Dermis microvascular lymphatic vessel endothelial cell (primary cell): ENCODE measurements around the gene PTGR3. TPM values are rescaled to one million over a fixed set of nuclear protein-coding genes. Genes with fewer than 3 reads are reported as not detected.

Experiments used
- DNase-seq, 2 donors: peaks; one replicate each; pipeline versions ENCODE4 v3.0.0 to v3.0.0-alpha.2; 2010; ENCODE audit warnings: low read depth in 2 of 2
- total RNA-seq: library from RNA; depleted of rRNA; stranded (reverse); fragments of >200 nt; gene quantifications from 2 replicates; pipeline ENCODE4 v1.2.1, GENCODE V29; 2014

PTGR3 gene, protein sequence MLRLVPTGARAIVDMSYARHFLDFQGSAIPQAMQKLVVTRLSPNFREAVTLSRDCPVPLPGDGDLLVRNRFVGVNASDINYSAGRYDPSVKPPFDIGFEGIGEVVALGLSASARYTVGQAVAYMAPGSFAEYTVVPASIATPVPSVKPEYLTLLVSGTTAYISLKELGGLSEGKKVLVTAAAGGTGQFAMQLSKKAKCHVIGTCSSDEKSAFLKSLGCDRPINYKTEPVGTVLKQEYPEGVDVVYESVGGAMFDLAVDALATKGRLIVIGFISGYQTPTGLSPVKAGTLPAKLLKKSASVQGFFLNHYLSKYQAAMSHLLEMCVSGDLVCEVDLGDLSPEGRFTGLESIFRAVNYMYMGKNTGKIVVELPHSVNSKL
- total RNA-seq = 9.1 and 11.5 TPM in 2 replicates

DNA sequence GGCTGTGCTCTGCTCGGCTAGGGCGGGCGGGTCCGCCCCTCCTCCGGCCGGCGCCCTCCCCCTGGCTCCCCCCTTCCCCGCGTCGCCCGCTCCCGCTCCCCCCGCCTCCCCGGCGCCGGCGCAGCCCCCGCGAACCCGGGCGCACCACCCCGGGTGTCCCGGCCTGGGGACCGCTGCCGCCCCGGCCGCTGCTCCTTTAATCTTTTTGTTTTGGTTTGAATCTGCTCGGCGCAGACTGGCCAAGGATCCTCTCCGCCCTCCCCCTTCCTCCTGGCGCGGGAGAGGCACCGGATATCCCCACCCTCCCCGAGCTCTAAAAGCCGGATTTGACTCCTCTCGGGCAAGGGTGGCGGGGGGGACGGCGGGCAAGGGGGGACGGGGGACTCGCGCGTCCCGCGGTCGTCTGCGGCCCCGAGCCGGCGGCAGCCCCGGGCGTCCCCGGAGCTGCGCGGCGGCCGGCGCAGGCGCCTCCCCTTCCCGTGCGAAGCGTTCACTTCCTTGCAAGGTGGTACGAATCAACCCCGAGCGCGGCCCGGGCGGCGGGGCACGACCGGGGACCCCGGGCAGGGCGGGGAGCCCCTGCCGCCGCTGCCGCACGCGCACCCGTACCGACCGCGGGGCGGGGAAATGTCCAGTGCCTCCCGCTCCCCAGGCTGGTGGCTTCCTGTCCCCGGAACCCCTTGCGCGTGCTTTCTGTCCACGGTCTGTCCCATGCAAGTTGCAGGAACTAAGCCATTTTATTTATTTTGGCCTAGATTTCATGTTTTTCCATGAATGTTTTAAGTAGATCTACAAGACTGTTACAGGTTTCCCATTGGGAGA lies at the start of gene PTGR3:
Gene PTGR3, minus strand, starts transcription at position 11 of the 822 bp plus-strand sequence. CDS start 81 bp downstream, outside the sequence.
- peak; percentile 77 to 81 for DNase-seq

DNA sequence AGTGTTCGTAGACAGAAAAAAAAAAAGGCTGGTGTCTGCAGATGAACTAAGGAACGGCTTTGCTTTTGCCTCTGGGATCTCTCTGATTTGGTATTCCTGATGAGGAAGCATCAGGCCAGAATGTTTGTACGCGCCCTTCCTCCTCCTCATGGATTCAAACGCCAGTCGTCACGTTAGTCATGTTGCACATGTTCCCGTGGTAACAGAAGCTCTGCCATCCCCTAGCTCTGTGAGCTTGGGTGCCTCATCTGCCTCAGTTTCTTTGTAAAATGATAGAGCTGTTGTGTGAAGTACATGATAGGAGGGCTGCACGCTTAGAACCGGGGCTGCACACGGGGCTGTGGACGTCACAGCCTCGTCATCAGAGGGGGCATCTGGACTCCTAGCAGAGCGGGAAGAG lies 48.7 kb upstream of the PTGR3 start:
- DNase-seq = no peak

DNA sequence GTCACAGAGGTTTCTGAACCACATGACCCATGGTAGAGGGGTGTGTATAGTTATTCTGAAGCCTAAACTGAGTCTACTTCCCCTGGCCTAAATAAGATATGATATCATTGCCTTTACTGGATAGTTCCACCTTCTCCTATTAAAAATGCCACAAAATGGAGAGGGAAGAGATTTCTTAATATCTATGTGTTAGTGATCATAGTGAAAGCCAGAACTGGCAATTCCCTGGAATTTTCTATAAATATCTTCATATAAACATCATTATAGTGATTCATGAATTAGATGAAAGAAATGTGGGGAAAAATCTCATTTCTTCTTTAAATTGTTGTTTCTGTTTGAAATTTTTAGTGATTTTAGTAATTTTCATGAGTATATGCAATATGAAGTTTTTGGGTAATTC lies 47.4 kb upstream of the PTGR3 start:
- no peak for DNase-seq

DNA sequence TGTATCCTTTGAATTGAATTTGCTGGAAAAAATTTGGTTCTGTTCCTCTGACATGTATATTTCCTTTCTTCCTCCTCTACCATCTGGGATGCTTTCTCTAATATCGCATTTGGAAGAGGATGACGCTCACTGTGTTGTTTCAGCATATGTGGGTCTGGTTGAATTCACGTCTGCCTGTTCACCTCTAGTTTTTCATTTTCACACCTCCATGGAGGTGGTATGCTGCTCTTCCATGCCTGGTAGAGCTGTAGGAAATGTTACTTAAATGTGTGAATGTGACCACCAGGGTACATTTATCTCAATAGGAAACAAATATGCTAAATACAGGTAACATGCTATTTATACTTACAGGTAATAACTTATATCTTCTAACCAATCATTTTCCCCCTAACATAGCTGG lies 46.2 kb upstream of the PTGR3 start:
- DNase-seq = no peak

DNA sequence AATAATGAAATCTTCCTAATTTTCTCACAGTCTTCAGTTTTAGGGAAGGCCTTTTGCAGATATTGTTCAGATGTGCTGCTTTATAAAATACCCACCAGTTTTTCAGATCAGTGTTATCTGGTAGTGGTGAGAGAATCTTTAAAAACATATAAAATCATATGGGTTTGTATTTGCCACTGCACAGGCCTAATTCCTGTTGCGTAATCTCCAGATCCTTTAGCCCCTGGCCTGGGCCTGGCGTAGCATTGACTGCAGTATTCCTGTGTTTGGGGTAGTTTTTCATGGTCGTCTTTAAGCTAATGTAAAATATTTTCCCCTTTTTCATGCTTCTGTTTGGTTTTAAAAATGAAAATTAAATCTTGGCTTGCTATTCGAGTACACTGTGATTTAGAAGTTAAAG lies 44.8 kb upstream of the PTGR3 start:
- DNase-seq = no peak

DNA sequence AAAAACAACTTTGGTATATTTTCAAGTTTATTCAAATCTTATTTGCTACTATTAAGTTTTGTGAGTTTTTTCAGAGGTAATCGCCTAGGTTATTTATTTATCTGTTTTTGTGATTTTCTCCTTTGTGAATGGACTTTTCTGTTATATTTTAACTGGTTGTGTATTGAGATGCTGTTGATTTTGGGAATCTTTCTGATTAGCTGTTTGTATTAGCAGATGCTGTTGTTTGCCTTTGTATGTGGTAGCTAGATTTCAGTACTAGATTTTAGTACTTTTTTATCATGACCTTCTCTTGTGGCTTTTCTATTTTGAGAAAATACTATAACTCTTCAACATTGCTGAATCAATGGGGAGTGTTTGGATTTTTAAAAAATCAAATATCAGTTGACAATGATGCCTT lies 44.1 kb upstream of the PTGR3 start:
- no peak for DNase-seq

DNA sequence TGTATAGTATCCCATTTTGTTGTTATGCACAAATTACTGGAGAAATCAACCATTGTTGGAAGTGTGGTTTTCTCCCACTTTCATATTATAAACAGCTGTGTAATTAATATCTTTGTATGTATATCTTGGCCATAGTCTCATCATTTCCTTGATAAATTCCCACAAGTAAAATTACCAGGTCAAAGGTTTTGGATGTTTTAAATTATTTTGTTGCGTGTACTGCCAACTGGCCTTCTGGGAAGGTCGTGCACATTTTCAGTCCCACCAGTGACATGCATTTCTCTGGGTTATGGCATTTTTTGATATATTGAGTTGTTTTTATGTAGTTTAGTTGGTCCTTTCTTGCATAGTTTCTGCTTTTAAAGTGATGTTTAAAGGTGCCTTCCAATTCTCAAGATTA lies 43.2 kb upstream of the PTGR3 start:
- DNase-seq = peak in 1 of 2 donors; percentile 38

DNA sequence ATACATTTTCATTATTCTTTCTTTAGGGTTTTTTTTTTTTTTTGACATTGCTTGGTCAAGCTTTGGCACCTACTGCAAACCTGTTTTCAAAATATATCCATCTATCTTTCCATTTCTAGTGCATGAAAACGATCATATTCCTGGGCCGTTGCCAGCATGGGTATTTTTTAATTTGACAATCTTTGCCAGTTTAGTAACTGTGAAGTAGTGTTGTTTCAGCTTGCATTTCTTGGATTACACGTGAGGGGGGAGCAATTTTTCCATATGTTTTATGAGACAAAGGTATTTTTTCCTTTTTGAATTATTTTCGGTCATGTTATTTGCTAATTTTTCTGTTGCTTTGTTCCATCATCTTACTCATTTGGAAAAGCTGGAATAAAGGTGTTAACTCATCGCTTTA lies 42.5 kb upstream of the PTGR3 start:
- DNase-seq = peak; percentile 83 to 85

DNA sequence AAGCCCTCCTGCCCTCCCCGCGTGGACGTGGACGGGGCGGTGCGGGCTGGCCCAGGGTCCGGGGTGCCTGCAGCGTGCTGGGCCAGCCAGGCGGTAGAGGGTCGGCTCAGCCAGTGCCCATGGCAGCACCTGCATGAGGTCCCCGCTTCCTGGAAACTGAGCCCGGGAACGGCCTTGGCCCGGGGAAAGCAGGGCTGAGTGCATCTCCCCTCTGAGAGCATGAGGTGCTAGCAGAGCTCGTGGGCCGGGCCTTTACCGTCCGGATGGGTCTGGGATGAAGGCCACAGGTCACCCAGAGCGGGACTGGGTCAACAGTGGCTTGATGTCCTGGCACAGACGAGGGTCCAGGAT lies 41.5 kb upstream of the PTGR3 start:
- DNase-seq = no peak

DNA sequence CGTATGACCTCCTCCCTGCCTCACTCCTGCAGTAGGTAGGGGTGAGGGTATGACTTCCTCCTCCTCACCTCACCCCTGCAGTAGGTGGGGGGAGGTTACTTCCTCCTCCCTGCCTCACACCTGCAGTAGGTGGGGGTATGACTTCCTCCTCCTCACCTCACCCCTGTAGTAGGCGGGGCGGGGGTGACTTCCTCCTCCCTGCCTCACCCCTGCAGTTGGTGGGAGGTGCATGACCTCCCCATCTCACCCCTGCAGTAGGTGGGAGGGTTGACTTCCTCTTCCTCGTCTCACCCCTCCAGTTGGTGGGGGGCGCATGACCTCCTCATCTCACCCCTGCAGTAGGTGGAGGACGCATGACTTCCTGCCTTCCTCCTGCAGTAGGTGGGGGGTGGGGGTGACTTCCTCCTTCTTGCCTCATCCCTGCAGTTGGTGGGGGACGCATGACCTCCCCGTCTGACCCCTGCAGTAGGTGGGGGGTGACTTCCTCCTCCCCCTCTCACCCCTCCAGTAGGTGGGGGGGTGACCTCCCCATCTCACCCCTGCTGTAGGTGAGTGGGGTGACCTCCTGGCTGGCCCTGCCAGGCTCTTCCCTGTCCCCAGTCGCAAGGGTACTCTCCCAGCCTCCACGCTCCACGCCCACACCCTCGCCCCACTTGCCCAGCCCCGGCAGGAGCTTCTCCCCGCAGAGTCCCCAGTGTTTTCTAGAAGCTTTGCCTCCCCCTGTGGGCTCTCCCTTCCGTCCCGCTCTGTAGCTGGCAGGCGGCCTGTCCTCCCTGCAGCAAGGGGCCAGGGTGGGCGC lies 40.9 kb upstream of the PTGR3 start:
- DNase-seq = no peak

DNA sequence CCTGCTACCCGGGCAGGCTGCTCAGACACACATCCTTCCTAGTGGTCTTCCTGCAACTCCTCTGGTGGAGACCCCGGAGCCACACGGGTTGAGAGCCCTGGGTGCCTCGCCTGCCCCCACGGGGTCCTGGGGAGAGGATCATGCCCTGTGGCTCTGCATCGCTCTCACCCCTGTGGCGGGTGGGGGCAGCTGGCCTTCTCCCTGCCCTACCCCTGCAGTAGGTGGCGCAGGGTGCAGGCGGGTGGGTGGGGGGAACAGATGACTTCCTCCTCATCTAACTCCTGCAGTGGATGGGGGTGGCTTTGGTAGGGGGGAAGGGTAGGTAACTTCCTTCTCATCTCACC lies 40.2 kb upstream of the PTGR3 start:
- no peak for DNase-seq

DNA sequence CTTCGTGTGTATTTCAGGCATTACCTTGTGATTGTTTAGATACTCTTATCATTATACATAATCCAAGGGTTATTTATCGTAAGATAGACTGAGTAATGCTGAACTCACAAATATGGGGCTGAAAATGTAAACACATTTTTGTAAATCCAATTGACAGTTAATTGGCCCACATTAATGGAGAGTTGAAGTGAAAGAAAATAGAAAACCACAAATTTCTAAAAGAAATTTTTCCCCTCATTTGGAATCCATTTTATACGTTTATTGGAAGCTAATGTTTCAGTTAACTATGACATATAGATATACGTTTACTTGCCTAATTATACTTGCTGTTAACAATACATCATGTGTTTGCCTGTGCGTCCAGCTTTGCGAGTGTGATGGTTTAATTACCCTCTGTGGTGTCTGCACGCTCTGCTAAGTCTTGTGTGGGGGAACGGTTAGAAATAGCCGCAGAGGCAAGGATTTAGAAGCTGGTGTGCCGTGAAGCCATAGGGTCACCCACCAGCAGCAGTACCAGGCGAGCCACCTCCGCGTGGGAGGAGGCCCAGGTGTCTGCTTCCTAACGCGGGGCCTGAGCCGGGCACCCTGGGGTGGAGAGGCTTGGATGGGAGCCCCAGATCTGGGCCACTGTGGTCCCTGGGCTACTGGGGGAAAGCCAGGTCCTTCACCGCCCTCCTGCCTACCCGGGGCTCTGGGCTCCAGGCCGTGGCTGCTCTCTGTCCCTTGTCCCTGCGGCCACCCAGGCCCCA lies 39.7 kb upstream of the PTGR3 start:
- DNase-seq = no peak

DNA sequence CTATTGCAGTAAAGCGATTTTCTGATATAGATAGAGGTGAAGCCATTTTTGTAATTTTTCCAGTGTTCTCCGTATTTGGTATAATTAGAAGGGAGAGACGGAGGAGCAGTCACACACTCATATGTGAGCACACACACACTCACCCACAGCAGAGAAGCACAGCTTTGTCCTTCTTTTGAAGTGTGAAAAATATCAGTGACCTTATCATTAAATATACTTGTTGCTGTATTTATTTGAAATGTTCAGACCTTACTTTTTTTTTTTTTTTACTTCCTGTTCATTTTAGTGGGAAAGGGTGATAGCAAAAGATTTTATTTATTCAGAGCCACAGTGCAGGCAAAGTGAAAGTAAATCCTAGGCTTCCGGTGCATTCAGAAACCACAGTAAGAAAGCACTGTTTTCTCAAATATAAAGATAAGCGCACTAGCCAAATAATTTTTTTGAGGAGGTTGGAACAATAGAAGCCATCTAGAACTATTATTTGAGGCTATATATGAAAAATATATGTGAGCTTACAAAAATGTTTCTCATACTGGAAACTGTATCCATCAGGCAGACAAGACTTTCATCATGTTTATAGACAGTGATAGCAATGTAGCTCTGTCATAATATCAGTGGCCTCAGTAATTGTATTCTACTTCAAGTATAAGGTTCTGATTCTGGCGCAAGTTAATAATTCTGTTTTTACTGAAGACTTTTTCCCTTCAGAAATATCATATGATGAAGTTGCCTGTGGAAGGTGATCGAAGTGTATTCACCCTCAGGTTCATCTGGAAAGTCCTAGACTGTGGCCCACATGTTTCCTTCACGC lies 38.9 kb upstream of the PTGR3 start:
- DNase-seq = peak in 1 of 2 donors; percentile 66

DNA sequence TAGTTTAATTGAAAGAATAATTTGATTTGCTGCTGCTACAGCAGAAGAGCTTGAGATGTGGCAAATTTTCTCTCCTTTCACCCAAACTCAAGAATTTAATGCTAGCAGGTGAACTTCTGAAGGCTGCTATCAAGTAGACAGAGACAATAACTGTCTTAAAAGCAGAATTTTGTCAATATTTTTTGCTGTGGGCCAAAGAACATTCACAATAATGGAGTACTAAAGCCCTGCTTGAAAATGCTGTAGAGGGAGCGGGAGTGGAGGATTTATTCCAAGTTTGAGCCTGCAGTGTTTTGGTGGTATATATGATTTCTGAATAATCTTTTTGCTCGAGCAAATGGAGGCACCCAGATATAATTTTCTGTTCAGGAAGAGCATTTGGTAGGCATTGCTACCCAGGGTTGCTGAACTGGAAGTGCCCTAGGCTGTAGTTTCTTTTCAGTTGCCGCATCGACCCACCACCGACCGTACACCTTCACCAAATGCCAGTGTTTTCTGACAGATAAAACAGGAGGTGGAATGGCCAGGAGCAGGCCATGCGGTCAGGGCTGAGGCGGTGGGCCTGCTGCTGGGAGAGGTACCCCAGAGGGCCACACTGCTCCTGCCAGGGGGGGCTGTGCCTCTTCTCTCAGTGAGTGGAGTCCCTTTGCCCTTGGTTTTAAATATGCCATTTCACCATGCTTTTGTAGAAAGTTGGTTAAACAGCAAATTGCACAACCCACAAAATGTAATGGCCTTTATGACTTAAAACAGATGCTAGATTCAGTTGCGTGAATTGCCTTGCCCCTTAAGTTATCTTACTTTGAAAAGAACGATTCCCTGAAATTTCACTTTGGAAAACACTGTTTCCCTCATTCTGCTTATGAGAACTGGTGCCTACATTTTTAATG lies 38.0 kb upstream of the PTGR3 start:
- DNase-seq = peak in 1 of 2 donors; percentile 28

DNA sequence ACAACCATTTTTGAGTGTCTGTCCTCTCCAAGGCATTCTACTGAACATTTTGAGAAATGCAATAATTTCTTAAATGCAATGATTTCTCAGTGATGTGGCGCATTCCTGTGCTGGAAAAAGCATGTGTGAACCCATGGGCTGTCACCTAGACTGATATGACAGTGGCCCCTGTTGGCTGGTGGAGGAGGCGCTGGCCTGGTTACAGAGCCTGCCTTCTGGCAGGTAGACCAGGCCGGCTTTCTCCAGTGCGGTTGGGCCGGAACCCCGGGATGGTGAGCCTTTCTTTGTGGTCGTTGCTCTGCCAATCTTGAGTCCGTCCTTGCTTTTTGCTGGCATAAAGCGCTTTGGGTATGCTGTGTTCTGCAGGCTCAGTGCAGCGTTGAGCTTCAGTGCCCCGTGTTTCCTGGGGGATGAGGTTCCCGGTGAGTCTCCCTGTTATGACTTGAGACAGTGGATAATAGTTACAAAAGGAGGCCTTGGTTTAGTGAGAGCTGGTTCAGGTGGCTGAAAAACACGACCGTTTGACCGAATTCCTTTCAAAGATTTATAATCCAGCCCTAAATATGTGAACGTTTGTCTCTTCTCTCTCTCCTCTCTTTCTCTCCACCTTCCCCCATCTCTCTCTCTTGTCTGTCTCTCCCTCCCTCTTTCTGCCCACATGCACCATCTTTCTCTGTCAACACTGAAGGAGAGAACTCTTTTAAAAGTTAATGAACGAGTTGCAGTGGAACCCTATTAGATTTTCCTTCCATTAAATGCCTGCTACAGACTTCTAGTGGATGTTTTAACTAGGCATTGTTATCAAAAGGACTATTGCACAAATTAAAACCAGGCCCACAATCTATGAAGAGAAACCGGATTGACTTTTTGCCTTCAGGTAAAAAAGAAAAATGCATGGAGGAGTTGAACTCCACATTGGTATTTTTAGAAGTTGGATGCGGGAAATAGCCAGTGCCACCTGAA lies 35.7 kb upstream of the PTGR3 start:
- peak in 1 of 2 donors; percentile 43 for DNase-seq

DNA sequence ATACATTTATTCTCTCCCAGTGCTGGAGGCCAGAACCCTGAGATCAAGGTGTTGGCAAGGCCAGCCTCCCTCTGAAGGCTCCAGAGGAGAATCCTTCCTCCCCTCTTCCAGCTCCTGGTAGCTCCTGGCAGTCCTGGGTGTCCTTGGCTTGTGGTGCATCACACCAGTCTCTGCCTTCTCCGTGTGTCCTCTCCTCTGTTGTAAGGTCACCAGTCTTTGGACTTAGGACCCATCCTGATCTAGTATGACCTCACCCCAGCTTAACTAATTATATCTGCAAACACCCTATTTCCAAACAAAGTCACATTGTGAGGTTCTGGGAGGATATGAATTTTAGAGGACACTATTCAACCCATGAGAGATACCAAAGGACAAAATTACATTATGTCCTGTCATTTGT lies 32.8 kb upstream of the PTGR3 start:
- no peak for DNase-seq

DNA sequence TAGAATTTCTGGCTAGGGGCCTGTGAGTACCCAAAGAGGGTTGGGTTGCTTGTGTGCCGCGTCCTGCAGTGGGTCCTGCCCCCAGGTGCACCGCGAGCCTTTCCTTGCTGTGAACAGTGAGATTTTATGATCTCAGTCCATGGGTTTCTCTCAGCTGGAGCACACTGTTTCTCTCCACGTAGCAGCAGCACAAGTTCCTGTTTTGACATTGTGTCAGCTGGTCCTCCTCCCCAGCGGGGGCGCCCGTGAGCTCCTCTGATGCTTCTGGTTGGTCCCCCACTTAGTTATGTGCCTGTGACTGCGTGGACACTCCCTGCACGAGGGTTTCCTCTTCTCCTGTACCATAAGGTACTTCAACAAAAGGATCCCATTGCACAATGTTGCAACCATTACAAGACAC lies 31.5 kb upstream of the PTGR3 start:
- DNase-seq = no peak

DNA sequence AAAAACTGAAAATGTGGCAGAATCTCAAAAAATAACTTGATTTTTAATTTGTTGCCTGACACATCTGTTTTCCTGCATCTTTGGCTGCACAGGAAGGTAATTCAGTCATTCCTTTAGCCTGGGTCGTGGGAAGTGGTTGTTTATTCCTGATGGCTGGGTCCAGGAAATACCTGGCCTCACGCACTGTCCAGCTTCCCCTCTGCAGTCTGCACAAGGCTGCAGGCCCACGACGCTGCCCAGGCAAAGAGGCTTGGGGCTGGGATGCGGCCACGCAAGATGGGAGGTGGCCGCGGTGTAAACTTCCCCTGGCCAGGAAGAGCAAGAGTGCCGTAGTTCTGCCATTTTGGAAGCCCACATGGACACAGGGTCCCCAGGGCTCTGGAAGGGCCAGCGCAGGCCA lies 29.8 kb upstream of the PTGR3 start:
- DNase-seq = peak; percentile 67 to 84
